ENCODE measurements around the gene KRTAP24-1.
A peak's percentile ranks its signal among the peaks of the same experiment; 100 is the strongest.

The KRTAP24-1 gene

GRCh38 chr21:30282850-30283249 lies at the start of gene KRTAP24-1:
Gene KRTAP24-1, minus strand, starts transcription at chr21:30282950. Its CDS starts 18 bp downstream, at chr21:30282932.
- DNase-seq (ENCODE audit: low spot score), result no peak

- no peak for DNase-seq (ENCODE audit: low spot score)
These were observed 46.6 kb upstream of the KRTAP24-1 start for GRCh38 chr21:30329203-30329875.

GRCh38 chr21:30326390-30326789 lies 43.6 kb upstream of the KRTAP24-1 start:
- no peak for DNase-seq (ENCODE audit: low spot score)

GRCh38 chr21:30320215-30320614 lies 37.5 kb upstream of the KRTAP24-1 start, which contains the start of gene KRTAP26-1:
Gene KRTAP26-1, minus strand, starts transcription at chr21:30320315. Its CDS starts 280 bp downstream, at chr21:30320035.
- DNase-seq (ENCODE audit: low spot score), result no peak

- DNase-seq (ENCODE audit: low spot score), result no peak
These were observed 33.0 kb upstream of the KRTAP24-1 start for GRCh38 chr21:30315701-30316100.

GRCh38 chr21:30306884-30307283 lies 24.1 kb upstream of the KRTAP24-1 start:
- DNase-seq (ENCODE audit: low spot score), result no peak

GRCh38 chr21:30305136-30305535 lies 22.4 kb upstream of the KRTAP24-1 start:
- no peak for DNase-seq (ENCODE audit: low spot score)

- no peak for DNase-seq (ENCODE audit: low spot score)
These were observed 6.5 kb upstream of the KRTAP24-1 start, which contains the start of gene KRTAP25-1 for GRCh38 chr21:30289215-30289614. Gene KRTAP25-1, minus strand, starts transcription at chr21:30289514. Its CDS starts 24 bp downstream, at chr21:30289490.

GRCh38 chr21:30271611-30272010 lies 11.1 kb downstream of the KRTAP24-1 start:
- no peak for DNase-seq (ENCODE audit: low spot score)

GRCh38 chr21:30271156-30271555 lies 11.6 kb downstream of the KRTAP24-1 start:
- DNase-seq (ENCODE audit: low spot score), result no peak

- DNase-seq (ENCODE audit: low spot score), result no peak
These were observed 12.8 kb downstream of the KRTAP24-1 start for GRCh38 chr21:30269803-30270530.

GRCh38 chr21:30268608-30269197 lies 14.0 kb downstream of the KRTAP24-1 start:
- peak; percentile 67 for DNase-seq (ENCODE audit: low spot score)

- peak; percentile 55 for DNase-seq (ENCODE audit: low spot score)
These were observed 25.0 kb downstream of the KRTAP24-1 start for GRCh38 chr21:30257773-30258172.

GRCh38 chr21:30256100-30256499 lies 26.6 kb downstream of the KRTAP24-1 start:
- no peak for DNase-seq (ENCODE audit: low spot score)

- DNase-seq (ENCODE audit: low spot score), result no peak
These were observed 27.1 kb downstream of the KRTAP24-1 start for GRCh38 chr21:30255679-30256078.

GRCh38 chr21:30251781-30252180 lies 31.0 kb downstream of the KRTAP24-1 start:
- DNase-seq (ENCODE audit: low spot score), result no peak

- DNase-seq (ENCODE audit: low spot score), result no peak
These were observed 32.8 kb downstream of the KRTAP24-1 start for GRCh38 chr21:30249936-30250335.

GRCh38 chr21:30248844-30249243 lies 33.9 kb downstream of the KRTAP24-1 start:
- no peak for DNase-seq (ENCODE audit: low spot score)

GRCh38 chr21:30245061-30245460 lies 37.7 kb downstream of the KRTAP24-1 start:
- no peak for DNase-seq (ENCODE audit: low spot score)

- DNase-seq (ENCODE audit: low spot score), result no peak
These were observed 39.1 kb downstream of the KRTAP24-1 start for GRCh38 chr21:30243691-30244090.

GRCh38 chr21:30240661-30241060 lies 42.1 kb downstream of the KRTAP24-1 start:
- no peak for DNase-seq (ENCODE audit: low spot score)

GRCh38 chr21:30238168-30238567 lies 44.6 kb downstream of the KRTAP24-1 start:
- DNase-seq (ENCODE audit: low spot score), result no peak

- no peak for DNase-seq (ENCODE audit: low spot score)
These were observed 48.1 kb downstream of the KRTAP24-1 start for GRCh38 chr21:30234643-30235042.
